C4-2B (cell line): ENCODE data around the gene IFI27.

Experiments
- H3K27ac ChIP-seq: fragments of 450-650 bp; 2 replicates; pipeline ENCODE4 v1.5.1; 2017
- CTCF ChIP-seq: fragments of 450-650 bp; conservative IDR thresholded peaks from 2 replicates; pipeline ENCODE4 v1.5.1; 2017; ENCODE audit warnings: mild to moderate bottlenecking
- ZFX ChIP-seq: fragments of 450-650 bp; IDR thresholded peaks from 2 replicates; pipeline ENCODE4 v1.6.1; 2017

The IFI27 gene

GRCh38 chr14:94113908-94114588 lies 3.5 kb downstream of the IFI27 start:
- TF ChIP-seq ZFX (no peak), CTCF (no peak)
- H3K27ac ChIP-seq = no peak overlapping the region

- TF ChIP-seq CTCF = no peak
- no peak for TF ChIP-seq ZFX
- no peak overlapping the region for H3K27ac ChIP-seq
Measured at GRCh38 chr14:94114589-94115057, 4.1 kb downstream of the IFI27 start.

GRCh38 chr14:94115058-94115591 lies 4.6 kb downstream of the IFI27 start:
- no peak for TF ChIP-seq ZFX
- no peak for TF ChIP-seq CTCF
- no peak overlapping the region for H3K27ac ChIP-seq

GRCh38 chr14:94115631-94116030 lies 5.1 kb downstream of the IFI27 start:
- TF ChIP-seq ZFX (no peak), CTCF (no peak)
- H3K27ac ChIP-seq = no peak overlapping the region

GRCh38 chr14:94116701-94117100 lies 6.2 kb downstream of the IFI27 start:
- no peak for TF ChIP-seq CTCF
- no peak for TF ChIP-seq ZFX
- H3K27ac ChIP-seq = no peak overlapping the region

- TF ChIP-seq ZFX (no peak), CTCF (no peak)
Measured at GRCh38 chr14:94117856-94118255, 7.3 kb downstream of the IFI27 start.

GRCh38 chr14:94119071-94119470 lies 8.5 kb downstream of the IFI27 start:
- TF ChIP-seq ZFX = no peak
- TF ChIP-seq CTCF = no peak
- H3K27ac ChIP-seq = no peak overlapping the region

More at GRCh38 chr14:94117856-94118255, 7.3 kb downstream of the IFI27 start:
- no peak overlapping the region for H3K27ac ChIP-seq
